Stimulated activated naive B cell treated with anti-CD40 and anti-IgM and Interleukin-4, amounts not matched to agents 10 μg/mL and 1 μg/mL and 100 μg/mL, for 72 hours (primary cell): ENCODE data around the gene RNASEL.
"Not testable (repeated sequence)": the region's sequence is repeated elsewhere in the genome, so short reads cannot be mapped to it uniquely, and the experiment has no call there.

Experiments
- ATAC-seq, 2 donors: fragments of 150-1000 bp; cut with Tn5 transposase; replicated peaks; 2 replicates each; pipeline ENCODE4 v1.10.0; 2021; ENCODE audit warnings: moderate library complexity in 1 of 2
- DNase-seq: peaks from one replicate; pipeline ENCODE4 v3.0.0; 2021
- H3K27ac Mint-ChIP-seq: one replicate; pipeline ENCODE4 v1.8.0; 2022; ENCODE audit warnings: mild to moderate bottlenecking, mixed read lengths
- H3K27me3 Mint-ChIP-seq, 2 donors: one replicate each; pipeline ENCODE4 v1.8.0; 2022; ENCODE audit warnings: mixed read lengths in 2 of 2
- H3K36me3 Mint-ChIP-seq, 2 donors: one replicate each; pipeline ENCODE4 v1.8.0; 2022; ENCODE audit warnings: mixed read lengths in 2 of 2, mild to moderate bottlenecking in 1 of 2
- H3K4me1 Mint-ChIP-seq, 2 donors: one replicate each; pipeline ENCODE4 v1.8.0; 2022; ENCODE audit warnings: mixed read lengths in 2 of 2, mild to moderate bottlenecking in 1 of 2
- H3K4me3 Mint-ChIP-seq, 2 donors: one replicate each; pipeline ENCODE4 v1.8.0; 2022; ENCODE audit warnings: mild to moderate bottlenecking in 2 of 2, mixed read lengths in 2 of 2, moderate library complexity in 1 of 2
- H3K9me3 Mint-ChIP-seq, 2 donors: one replicate each; pipeline ENCODE4 v1.8.0; 2022; ENCODE audit warnings: mixed read lengths in 2 of 2, mild to moderate bottlenecking in 1 of 2

The RNASEL gene, protein sequence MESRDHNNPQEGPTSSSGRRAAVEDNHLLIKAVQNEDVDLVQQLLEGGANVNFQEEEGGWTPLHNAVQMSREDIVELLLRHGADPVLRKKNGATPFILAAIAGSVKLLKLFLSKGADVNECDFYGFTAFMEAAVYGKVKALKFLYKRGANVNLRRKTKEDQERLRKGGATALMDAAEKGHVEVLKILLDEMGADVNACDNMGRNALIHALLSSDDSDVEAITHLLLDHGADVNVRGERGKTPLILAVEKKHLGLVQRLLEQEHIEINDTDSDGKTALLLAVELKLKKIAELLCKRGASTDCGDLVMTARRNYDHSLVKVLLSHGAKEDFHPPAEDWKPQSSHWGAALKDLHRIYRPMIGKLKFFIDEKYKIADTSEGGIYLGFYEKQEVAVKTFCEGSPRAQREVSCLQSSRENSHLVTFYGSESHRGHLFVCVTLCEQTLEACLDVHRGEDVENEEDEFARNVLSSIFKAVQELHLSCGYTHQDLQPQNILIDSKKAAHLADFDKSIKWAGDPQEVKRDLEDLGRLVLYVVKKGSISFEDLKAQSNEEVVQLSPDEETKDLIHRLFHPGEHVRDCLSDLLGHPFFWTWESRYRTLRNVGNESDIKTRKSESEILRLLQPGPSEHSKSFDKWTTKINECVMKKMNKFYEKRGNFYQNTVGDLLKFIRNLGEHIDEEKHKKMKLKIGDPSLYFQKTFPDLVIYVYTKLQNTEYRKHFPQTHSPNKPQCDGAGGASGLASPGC

DNA sequence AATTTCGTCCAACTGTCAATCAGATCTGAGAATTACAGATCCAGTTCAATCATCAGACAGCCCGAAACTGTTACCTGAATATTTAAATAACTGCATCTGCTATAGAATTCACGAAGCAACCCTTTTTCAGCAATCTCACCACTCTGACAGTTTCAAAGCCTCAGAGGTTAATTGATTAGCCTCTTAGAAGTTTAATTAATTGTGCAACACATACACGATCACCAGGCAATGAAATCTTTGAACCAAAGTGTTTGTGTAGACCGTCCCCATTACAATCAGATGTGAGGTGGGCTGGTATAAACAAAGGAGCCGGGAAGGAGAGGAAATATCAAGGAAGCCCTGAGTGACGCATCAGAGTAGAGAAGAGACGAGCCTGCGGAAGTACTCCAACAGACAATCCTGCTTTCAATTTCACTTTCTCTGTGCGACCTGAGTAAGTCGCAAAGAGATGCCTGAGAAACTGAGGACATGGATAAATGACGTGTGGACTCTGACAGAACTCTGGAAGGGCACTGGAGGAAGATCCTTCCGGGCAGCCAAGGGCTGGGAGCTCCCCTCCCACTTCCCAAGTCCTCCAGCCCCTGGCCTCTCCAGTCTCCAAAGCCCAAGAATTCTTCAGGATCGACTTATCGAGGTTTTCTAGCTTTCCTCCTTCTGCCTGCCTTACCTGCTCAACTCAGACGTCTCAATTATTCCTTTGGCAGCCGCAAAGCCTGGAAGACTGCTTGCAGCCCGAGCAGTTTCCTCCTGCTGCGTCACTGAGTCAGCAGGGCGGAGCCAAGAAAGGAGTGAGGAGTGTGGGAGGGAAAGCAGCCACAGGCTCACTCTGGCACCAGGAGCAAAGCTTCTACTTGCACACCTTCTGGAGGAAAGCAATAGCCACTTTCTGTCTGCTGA is at the start of gene RNASEL:
Gene RNASEL, minus strand, starts transcription at position 757 of the 897 bp plus-strand sequence. CDS start 2,450 bp downstream, outside the sequence.
- Mint-ChIP-seq H3K4me3 (peak within 1 kb of the TSS; percentile 96 to 97), H3K9me3 (no peaks in the 10 kb centered on the region), H3K4me1 (peaks cover 23 to 45% of the 10 kb centered on the region in 2 donors), H3K27ac (peak within 1 kb of the TSS; percentile 99), H3K36me3 (peaks cover 17 to 21% of the 10 kb centered on the region in 2 donors), H3K27me3 (no peaks in the 10 kb centered on the region)
- ATAC-seq (peak; percentile 91 to 92), DNase-seq (peak; percentile 36)

DNA sequence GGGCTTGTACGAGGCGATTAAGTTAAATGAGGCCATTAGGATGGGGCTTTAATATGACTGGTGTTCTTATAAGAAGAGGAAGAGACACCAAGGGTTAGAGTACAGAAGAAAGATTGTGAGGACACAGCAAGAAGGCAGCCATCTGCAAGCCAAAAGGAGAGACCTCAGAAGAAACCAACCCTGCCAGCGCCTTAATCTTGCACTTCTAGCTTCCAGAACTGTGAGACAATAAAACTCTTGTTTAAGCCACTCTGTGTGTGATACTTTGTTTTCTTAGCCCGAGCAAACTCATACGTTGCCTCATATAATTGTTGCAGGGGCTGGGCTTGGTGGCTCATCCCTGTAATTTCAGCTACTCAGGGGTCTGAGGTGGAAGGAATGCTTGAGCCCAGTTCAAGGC is 48.7 kb upstream of the RNASEL start:
- DNase-seq (no peak), ATAC-seq (no peak)
- H3K4me1 Mint-ChIP-seq, result peaks cover 11 to 17% of the 10 kb centered on the region in 2 donors
- H3K36me3 Mint-ChIP-seq, result no peaks in the 10 kb centered on the region
- H3K9me3 Mint-ChIP-seq, result no peaks in the 10 kb centered on the region
- H3K27me3 Mint-ChIP-seq, result peaks cover 4 to 7% of the 10 kb centered on the region in 2 donors
- no peak overlapping the region for H3K27ac Mint-ChIP-seq
- H3K4me3 Mint-ChIP-seq, result no peak overlapping the region

DNA sequence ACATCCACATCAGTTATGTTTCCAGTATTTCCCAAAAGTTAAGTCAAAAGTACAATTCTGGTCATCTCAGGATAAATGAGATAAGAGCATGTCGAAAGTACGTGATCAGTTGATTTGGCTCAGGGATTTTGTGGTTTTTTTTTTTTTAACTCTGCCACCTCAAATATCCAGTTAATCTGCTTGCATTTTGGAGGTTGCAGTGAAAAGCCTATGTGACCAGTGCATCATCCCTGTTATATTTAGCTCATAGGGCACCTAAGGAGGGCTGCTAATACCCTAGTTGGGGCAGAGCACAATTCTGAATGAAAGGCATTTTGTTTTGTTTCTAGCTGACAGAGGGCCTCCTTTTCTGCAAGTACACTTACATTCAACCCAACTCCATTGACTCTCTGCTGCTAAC is 46.8 kb upstream of the RNASEL start:
- no peak for DNase-seq
- no peaks in the 10 kb centered on the region for H3K36me3 Mint-ChIP-seq
- H3K27me3 Mint-ChIP-seq, result peaks cover 4 to 7% of the 10 kb centered on the region in 2 donors
- peaks cover 19 to 27% of the 10 kb centered on the region in 2 donors for H3K4me1 Mint-ChIP-seq
- H3K27ac Mint-ChIP-seq, result no peak overlapping the region
- H3K4me3 Mint-ChIP-seq, result no peak overlapping the region
- H3K9me3 Mint-ChIP-seq, result no peaks in the 10 kb centered on the region
- ATAC-seq, result no peak

DNA sequence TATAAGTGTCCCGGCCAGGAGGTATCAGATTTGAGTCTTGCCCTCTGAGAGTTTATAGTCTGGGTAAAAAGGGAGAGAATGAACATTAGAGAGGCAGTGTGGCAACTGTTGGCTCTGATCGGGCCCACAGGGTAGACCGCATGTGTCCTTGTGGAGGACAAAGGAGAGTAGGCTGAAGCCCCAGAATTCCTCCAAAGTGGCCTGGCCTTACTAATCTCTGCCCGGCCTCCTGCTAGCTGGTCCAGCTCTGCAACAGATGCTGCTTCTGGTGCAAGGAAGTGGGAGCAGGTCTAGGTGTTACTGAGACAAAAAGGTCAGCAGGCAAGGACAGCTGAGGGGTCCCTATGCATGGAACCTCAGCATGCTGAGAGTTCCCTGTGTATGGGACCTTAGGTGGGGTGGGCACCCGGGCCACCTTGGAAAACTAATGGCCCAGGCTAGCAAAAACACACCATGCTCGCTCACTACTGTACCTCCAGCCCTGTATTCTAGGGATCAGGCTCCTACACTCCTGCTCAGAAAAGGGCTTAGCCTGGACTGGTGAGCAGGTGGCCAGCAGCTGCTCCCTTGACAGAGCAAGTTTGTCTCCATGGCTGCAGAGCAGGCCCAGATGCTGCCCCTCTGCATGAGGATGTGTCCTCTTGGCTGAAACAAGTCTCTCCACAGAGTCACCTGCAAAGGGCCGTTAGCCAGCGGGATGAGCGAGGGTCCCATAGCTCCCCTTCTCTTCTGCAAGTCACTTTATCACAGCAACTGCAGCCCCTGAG is 45.4 kb upstream of the RNASEL start:
- DNase-seq (no peak), ATAC-seq (no peak)
- Mint-ChIP-seq H3K27ac (no peak overlapping the region), H3K27me3 (peaks cover 4 to 7% of the 10 kb centered on the region in 2 donors), H3K4me1 (peaks cover 28 to 37% of the 10 kb centered on the region in 2 donors), H3K4me3 (no peak overlapping the region), H3K9me3 (no peaks in the 10 kb centered on the region), H3K36me3 (no peaks in the 10 kb centered on the region)

DNA sequence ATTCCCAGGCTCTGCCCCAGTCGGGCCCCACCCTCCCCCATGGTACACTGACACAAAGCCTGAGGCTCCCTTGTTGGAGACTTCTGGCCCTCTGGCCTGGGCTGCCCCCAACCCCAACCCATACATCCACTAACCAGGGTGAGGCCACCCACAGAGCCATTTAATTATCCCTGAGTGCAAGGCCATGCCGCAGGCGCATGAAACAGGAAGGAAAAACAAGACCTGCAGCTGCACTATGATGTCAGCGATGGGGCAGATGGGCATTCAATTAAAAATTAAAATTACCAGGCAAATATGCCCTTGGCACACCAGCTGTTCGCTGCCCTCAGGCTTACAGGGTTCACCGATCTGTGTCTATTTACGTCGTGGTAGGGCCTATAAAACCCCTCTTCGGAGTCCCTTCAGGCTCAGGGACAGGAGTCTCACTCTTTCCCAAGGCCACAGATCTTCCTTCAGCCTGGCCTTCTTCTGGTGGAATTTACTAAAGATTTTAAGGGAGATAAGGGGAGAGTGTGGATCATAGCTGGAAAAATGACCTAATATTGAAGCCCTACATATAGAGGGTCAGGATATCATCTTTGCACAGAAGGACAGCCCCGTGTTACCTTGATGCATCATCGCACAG is 44.7 kb upstream of the RNASEL start:
- peak overlapping the region; percentile 78 for H3K27ac Mint-ChIP-seq
- ATAC-seq (peak; percentile 24 to 36), DNase-seq (no peak)
- no peaks in the 10 kb centered on the region for H3K36me3 Mint-ChIP-seq
- peaks cover 29 to 45% of the 10 kb centered on the region in 2 donors for H3K4me1 Mint-ChIP-seq
- H3K4me3 Mint-ChIP-seq, result no peak overlapping the region
- peaks cover 4 to 7% of the 10 kb centered on the region in 2 donors for H3K27me3 Mint-ChIP-seq
- H3K9me3 Mint-ChIP-seq, result no peaks in the 10 kb centered on the region

DNA sequence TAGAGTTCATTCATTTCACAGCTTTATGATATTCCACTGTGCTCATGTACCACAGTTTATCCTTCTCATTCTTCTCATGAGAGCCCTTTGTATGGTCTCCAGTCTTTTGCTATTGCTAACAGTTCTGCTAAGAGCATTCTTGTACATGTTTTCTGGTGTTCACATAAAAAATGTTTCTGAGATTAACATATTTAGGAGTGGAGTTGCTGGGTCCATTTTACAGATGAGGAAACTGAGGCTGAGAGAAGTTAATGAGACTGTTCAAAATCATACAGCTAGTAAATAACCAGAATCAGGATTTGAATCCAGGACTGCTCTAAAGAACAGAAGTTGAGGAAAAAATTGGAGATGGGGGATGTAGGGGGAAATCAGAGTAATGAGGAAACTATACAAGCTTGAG is 44.0 kb upstream of the RNASEL start:
- no peaks in the 10 kb centered on the region for H3K9me3 Mint-ChIP-seq
- peaks cover 4 to 7% of the 10 kb centered on the region in 2 donors for H3K27me3 Mint-ChIP-seq
- no peak overlapping the region for H3K27ac Mint-ChIP-seq
- no peaks in the 10 kb centered on the region for H3K36me3 Mint-ChIP-seq
- ATAC-seq, result no peak
- no peak overlapping the region for H3K4me3 Mint-ChIP-seq
- no peak for DNase-seq
- peaks cover 29 to 47% of the 10 kb centered on the region in 2 donors for H3K4me1 Mint-ChIP-seq

DNA sequence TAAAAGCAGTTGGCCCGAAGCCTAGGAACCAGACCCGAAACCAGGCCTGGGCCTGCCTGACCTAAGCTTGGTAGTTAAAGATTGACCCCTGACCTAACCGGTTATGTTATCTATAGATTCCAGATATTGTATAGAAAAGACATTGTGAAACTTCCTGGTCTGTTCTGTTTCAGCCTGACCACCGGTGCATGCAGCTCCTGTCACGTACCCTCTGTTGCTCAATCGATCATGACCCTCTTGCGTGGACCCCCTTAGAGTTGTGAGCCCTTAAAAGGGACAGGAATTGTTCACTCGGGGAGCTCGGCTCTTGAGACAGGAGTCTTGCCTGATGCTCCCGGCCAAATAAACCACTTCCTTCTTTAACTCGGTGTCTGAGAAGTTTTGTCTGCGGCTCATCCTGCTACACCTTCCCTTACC is 43.4 kb upstream of the RNASEL start:
- peak overlapping the region in 1 of 2 donors; percentile 66 for H3K4me3 Mint-ChIP-seq
- peaks cover 29 to 47% of the 10 kb centered on the region in 2 donors for H3K4me1 Mint-ChIP-seq
- H3K27me3 Mint-ChIP-seq, H3K9me3 Mint-ChIP-seq, DNase-seq, H3K36me3 Mint-ChIP-seq: not testable (repeated sequence)
- H3K27ac Mint-ChIP-seq, result peak overlapping the region; percentile 56
- ATAC-seq, result peak in 1 of 2 donors; percentile 11

DNA sequence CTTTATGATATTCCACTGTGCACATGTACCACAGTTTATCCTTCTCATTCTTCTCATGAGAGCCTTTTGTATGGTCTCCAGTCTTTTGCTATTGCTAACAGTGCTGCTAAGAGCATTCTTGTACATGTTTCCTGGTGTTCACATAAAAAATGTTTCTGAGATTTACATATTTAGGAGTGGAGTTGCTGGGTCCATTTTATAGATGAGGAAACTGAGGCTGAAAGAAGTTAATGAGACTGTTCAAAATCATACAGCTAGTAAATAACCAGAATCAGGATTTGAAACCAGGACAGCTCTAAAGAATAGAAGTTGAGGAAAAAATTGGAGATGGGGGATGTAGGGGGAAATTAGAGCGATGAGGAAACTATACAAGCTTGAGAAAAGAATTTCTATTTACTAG is 42.9 kb upstream of the RNASEL start:
- Mint-ChIP-seq H3K9me3 (no peaks in the 10 kb centered on the region), H3K27ac (no peak overlapping the region), H3K4me1 (peaks cover 29 to 47% of the 10 kb centered on the region in 2 donors), H3K4me3 (peak overlapping the region in 1 of 2 donors; percentile 3), H3K36me3 (no peaks in the 10 kb centered on the region), H3K27me3 (peaks cover 2 to 3% of the 10 kb centered on the region in 2 donors)
- no peak for DNase-seq
- ATAC-seq, result no peak

DNA sequence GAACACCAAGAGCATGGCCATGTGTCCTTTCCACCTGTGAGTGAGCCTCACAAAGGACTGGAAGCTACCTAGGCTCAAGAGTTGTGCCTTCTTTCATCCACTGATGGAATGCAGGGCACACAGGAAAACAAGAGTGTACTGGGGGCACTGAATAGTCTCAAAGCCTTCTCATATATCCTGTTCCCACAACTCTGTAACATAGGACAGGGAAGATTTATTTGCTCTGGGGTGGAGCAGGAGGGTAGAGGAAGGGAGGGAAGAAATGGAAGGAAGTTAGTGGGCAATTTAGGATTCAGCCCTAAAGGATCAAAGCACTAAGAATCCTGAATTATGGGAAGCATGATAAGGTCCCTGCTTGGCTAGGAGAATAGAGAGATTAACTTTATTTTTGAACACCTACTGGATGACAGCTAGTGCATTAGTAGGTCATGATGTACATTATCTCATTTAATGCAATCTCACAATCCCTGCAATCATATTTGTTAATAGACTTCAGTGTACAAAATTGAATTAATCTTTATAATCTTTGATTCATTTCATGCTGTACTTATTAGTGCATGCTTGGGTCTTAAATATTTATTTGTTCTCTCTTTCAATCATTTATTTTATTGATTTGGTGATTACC is 42.1 kb upstream of the RNASEL start:
- H3K4me1 Mint-ChIP-seq, result peaks cover 29 to 47% of the 10 kb centered on the region in 2 donors
- ATAC-seq, result no peak
- H3K27ac Mint-ChIP-seq, result no peak overlapping the region
- peaks cover 4 to 6% of the 10 kb centered on the region in 2 donors for H3K27me3 Mint-ChIP-seq
- H3K4me3 Mint-ChIP-seq, result no peak overlapping the region
- DNase-seq, result no peak
- H3K36me3 Mint-ChIP-seq, result no peaks in the 10 kb centered on the region
- no peaks in the 10 kb centered on the region for H3K9me3 Mint-ChIP-seq

DNA sequence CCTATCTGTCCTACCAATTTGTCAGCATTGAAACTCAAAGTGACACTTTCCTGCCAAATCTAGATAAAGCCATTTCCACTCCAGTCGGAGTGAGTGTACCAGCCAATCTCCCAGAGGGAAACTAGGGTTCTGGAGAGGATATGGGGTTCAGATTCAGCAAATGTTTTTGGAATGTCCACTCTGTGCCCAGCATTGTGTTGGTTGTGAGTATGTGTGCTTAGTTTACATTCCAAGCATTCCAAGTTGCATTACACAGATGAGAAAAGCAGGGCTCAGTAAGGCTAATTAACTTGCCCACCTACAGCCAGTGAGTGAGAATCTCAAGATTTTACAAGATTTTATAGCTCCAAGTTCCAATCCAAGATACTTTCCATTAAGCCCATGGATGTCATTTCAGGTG is 41.5 kb upstream of the RNASEL start:
- ATAC-seq, result no peak
- H3K36me3 Mint-ChIP-seq, result no peaks in the 10 kb centered on the region
- peaks cover 29 to 47% of the 10 kb centered on the region in 2 donors for H3K4me1 Mint-ChIP-seq
- H3K27ac Mint-ChIP-seq, result peak overlapping the region; percentile 74
- DNase-seq, result no peak
- peaks cover 4 to 6% of the 10 kb centered on the region in 2 donors for H3K27me3 Mint-ChIP-seq
- peak overlapping the region in 1 of 2 donors; percentile 15 for H3K4me3 Mint-ChIP-seq
- H3K9me3 Mint-ChIP-seq, result no peaks in the 10 kb centered on the region

DNA sequence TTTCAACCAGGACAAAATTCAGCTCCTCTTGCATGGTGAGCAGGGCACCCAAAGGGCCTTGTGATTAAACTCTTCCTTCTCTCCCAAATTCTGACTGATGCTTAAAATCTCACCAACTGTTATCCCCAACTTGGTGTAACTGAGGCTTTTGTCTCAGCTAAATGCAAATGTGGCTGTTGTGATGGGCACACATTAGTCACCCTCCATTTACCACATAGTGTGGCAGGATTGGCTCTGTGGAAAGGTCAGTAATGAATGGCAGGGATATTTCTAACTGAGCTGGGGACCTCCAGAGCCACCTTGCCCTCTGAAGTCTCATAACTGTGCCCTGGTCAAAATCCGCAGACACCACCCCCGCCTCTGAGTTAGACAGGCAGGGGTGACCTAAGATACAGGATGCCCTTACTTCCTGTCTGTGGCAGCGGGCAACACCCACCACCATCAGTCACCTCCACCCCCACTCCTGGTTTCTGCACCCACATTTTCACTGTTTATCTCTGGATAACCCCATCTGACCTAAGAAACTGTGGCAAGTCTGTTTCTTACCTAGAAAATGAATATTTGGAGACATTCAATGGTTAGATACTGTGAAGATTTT is 40.5 kb upstream of the RNASEL start:
- Mint-ChIP-seq H3K36me3 (no peaks in the 10 kb centered on the region), H3K9me3 (no peaks in the 10 kb centered on the region), H3K4me1 (peaks cover 33 to 53% of the 10 kb centered on the region in 2 donors), H3K27ac (peak overlapping the region; percentile 38), H3K27me3 (peaks cover 4 to 6% of the 10 kb centered on the region in 2 donors), H3K4me3 (peak overlapping the region in 1 of 2 donors; percentile 42)
- ATAC-seq, result peak; percentile 88
- peak; percentile 53 for DNase-seq

DNA sequence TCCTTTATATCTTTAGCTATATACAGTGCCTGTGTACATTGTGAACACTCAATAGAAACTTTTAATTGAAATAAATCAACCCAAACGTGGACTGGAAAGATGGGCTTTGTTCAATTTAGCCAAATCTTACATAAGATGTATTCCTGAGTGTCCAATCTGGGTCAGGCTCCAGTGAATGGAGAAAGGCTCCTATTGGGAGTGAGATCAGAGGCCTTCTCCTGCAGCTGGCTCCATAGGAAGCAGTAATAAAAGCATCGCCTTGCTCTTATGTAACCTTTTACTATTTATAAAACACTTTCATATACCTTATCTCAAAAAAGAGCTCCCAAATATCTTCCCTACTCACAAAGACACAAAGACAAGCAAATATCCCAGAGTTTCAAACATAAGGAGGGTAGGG is 40.0 kb upstream of the RNASEL start:
- H3K4me1 Mint-ChIP-seq, result peaks cover 33 to 53% of the 10 kb centered on the region in 2 donors
- ATAC-seq, result no peak
- peak overlapping the region; percentile 38 for H3K27ac Mint-ChIP-seq
- no peak overlapping the region for H3K4me3 Mint-ChIP-seq
- no peak for DNase-seq
- H3K36me3 Mint-ChIP-seq, result no peaks in the 10 kb centered on the region
- H3K27me3 Mint-ChIP-seq, result peaks cover 4 to 6% of the 10 kb centered on the region in 2 donors
- no peaks in the 10 kb centered on the region for H3K9me3 Mint-ChIP-seq
